ENCODE measurements around the gene RFX3. TPM values are rescaled to one million over a fixed set of nuclear protein-coding genes. Genes with fewer than 3 reads are reported as not detected.

The RFX3 gene
- total and polyA plus RNA-seq, 2 donors (not counting 3 experiments of a cell fraction or from before 2014, with no cell fraction given) = 4.8 to 10.5 TPM

GRCh38 chr9:3507395-3508077 is 18.3 kb downstream of the RFX3 start:
- H4K20me1 ChIP-seq (replicated peaks; ENCODE audit: control insufficient read depth, extremely low read depth, insufficient read depth, low read length) = no peaks in the 10 kb centered on the region
- DNase-seq (ENCODE audit: low read depth, low spot score) (no peak), FAIRE-seq (no peak)
- POLR2A ChIA-PET = no interaction called here
- no peak overlapping the region for H2AFZ ChIP-seq (ENCODE audit: low read depth, low read length)
- no peaks in the 10 kb centered on the region for H3K36me3 ChIP-seq (ENCODE audit: control insufficient read depth in 2 of 2, extremely low read depth in 1 of 2, insufficient read depth in 2 of 2, low read length in 2 of 2)
- TF ChIP-seq GATA2 (IDR thresholded peaks at IDR 0.05; ENCODE audit: insufficient read depth, insufficient read length, low read depth, low read length) (no peak), EZH2 (IDR thresholded peaks at IDR 0.05; ENCODE audit: borderline replicate concordance, low read depth, low read length, severe bottlenecking) (no peak), POLR2A (IDR thresholded peaks at IDR 0.05; ENCODE audit: low read depth, low read length) (no peak), FOS (IDR thresholded peaks at IDR 0.05; ENCODE audit: borderline replicate concordance, insufficient read depth, low read length) (no peak), JUN (IDR thresholded peaks at IDR 0.05; ENCODE audit: borderline replicate concordance, insufficient read depth, insufficient read length, low read depth) (no peak), MYC (IDR thresholded peaks at IDR 0.05; ENCODE audit: low read depth, low read length) (no peak), MAX (IDR thresholded peaks at IDR 0.05; ENCODE audit: insufficient read depth, insufficient read length) (no peak), POLR2AphosphoS5 (IDR thresholded peaks at IDR 0.05; ENCODE audit: insufficient read depth, low read depth, low read length) (no peak)
- no peaks in the 10 kb centered on the region for H3K79me2 ChIP-seq (ENCODE audit: control insufficient read depth, insufficient read depth, low read length)
- CTCF ChIA-PET = interaction anchor here (1.5 to 2.3 kb wide), 4 partner anchors 9 to 267 kb away, joined by 4 to 12 read pairs (median 7); no protein-coding TSS in a partner anchor
- intact Hi-C loops (cut with micrococcal nuclease) (no loop called here), dilution Hi-C loops (cut with MboI; ENCODE audit: extremely low pct_ligation_motif_present, low sequenced_read_pairs) (no loop called here)
- no TSS peak for BruUV-seq (replicated peaks)
- no peaks in the 10 kb centered on the region for H3K27me3 ChIP-seq (ENCODE audit: control insufficient read depth in 2 of 2, insufficient read depth in 2 of 2, low read length in 2 of 2)
- no peak overlapping the region for H3K9ac ChIP-seq (replicated peaks; ENCODE audit: extremely low read depth, insufficient read depth, low read length)
- peaks cover 6% of the 10 kb centered on the region for H3K4me1 ChIP-seq (ENCODE audit: control insufficient read depth, extremely low read depth, insufficient read depth, low read length)
- no peak overlapping the region for H3K27ac ChIP-seq (ENCODE audit: insufficient read depth, low read depth, low read length)
- H3K4me2 ChIP-seq (ENCODE audit: insufficient read depth, low read length) = no peak overlapping the region
- no peaks in the 10 kb centered on the region for H3K9me3 ChIP-seq (replicated peaks; ENCODE audit: control insufficient read depth, insufficient read depth, low read length)
- no peak overlapping the region for H3K4me3 ChIP-seq (replicated peaks in 1 of 3; ENCODE audit: insufficient read depth in 1 of 3, low read depth in 1 of 3, low read length in 3 of 3)
- H3K9me1 ChIP-seq (replicated peaks; ENCODE audit: control insufficient read depth, extremely low read depth, insufficient read depth, low read length) = no peaks in the 10 kb centered on the region
